Astrocyte (in vitro differentiated cells and primary cell): Measurements from ENCODE around the gene ARHGAP1. TPM values are rescaled to one million over a fixed set of nuclear protein-coding genes. Genes with fewer than 3 reads are reported as not detected.

Source experiments
- DNase-seq: peaks from one replicate; pipeline ENCODE4 v3.0.0-alpha.2; 2010; ENCODE audit warnings: low read depth
- FAIRE-seq: peaks from 2 replicates; lab custom pipeline; 2011; peaks lifted over from hg19 to GRCh38; lab: Jason Lieb, UNC
- H2AFZ ChIP-seq: 2 replicates; pipeline ENCODE4 v1.6.0; 2012; ENCODE audit warnings: low read depth, low read length, inconsistent platforms
- H3K27ac ChIP-seq: 2 replicates; pipeline ENCODE4 v1.5.1; 2011; ENCODE audit warnings: low read depth, low read length, inconsistent platforms
- H3K27me3 ChIP-seq: 2 replicates; pipeline ENCODE4 v1.6.0; 2011; ENCODE audit warnings: low read length, inconsistent platforms; ENCODE audit not compliant: insufficient read depth
- H3K36me3 ChIP-seq: 2 replicates; pipeline ENCODE4 v1.5.1; 2011; ENCODE audit warnings: low read length, inconsistent platforms; ENCODE audit not compliant: insufficient read depth
- H3K4me1 ChIP-seq: 2 replicates; pipeline ENCODE4 v1.5.1; 2011; ENCODE audit warnings: low read length, inconsistent platforms; ENCODE audit not compliant: insufficient read depth
- H3K4me2 ChIP-seq: 2 replicates; pipeline ENCODE4 v1.6.0; 2012; ENCODE audit warnings: low read length, inconsistent platforms
- H3K4me3 ChIP-seq: 2 replicates; pipeline ENCODE4 v1.5.1; 2011; ENCODE audit warnings: low read depth, mild to moderate bottlenecking, low read length, inconsistent platforms; ENCODE audit not compliant: insufficient read depth
- H3K79me2 ChIP-seq: 2 replicates; pipeline ENCODE4 v1.6.0; 2012; ENCODE audit warnings: mild to moderate bottlenecking, low read length, inconsistent platforms; ENCODE audit not compliant: insufficient read depth
- H3K9ac ChIP-seq: 2 replicates; pipeline ENCODE4 v1.6.0; 2012; ENCODE audit warnings: mild to moderate bottlenecking, low read length, inconsistent platforms
- H3K9me3 ChIP-seq: 2 replicates; pipeline ENCODE4 v1.5.1; 2012; ENCODE audit warnings: low read depth, mild to moderate bottlenecking, low read length, inconsistent platforms; ENCODE audit not compliant: insufficient read depth
- H4K20me1 ChIP-seq: 2 replicates; pipeline ENCODE4 v1.6.0; 2012; ENCODE audit warnings: low read length, inconsistent platforms; ENCODE audit not compliant: insufficient read depth
- H3K27ac Mint-ChIP-seq: one replicate; pipeline ENCODE4 v1.8.0; 2021; ENCODE audit warnings: mild to moderate bottlenecking, mixed read lengths; ENCODE audit not compliant: unreplicated experiment
- H3K27me3 Mint-ChIP-seq: one replicate; pipeline ENCODE4 v1.8.0; 2021; ENCODE audit warnings: low read depth, mixed read lengths; ENCODE audit not compliant: unreplicated experiment
- H3K36me3 Mint-ChIP-seq: one replicate; pipeline ENCODE4 v1.8.0; 2021; ENCODE audit warnings: low read depth, mixed read lengths; ENCODE audit not compliant: unreplicated experiment
- H3K4me1 Mint-ChIP-seq: one replicate; pipeline ENCODE4 v1.8.0; 2021; ENCODE audit warnings: low read depth, mixed read lengths; ENCODE audit not compliant: unreplicated experiment
- H3K4me3 Mint-ChIP-seq: one replicate; pipeline ENCODE4 v1.8.0; 2021; ENCODE audit warnings: mild to moderate bottlenecking, moderate library complexity, mixed read lengths; ENCODE audit not compliant: unreplicated experiment
- H3K9me3 Mint-ChIP-seq: one replicate; pipeline ENCODE4 v1.8.0; 2021; ENCODE audit warnings: mild to moderate bottlenecking, mixed read lengths; ENCODE audit not compliant: unreplicated experiment
- CTCF ChIP-seq: IDR thresholded peaks from 2 replicates; pipeline ENCODE4 v1.5.1; 2011; ENCODE audit warnings: low read depth, mild to moderate bottlenecking, inconsistent platforms, low read length, moderate library complexity; ENCODE audit not compliant: insufficient read depth
- EZH2 ChIP-seq: IDR thresholded peaks from 2 replicates; pipeline ENCODE4 v1.6.1; 2012; ENCODE audit warnings: mild to moderate bottlenecking, low read length, inconsistent platforms; ENCODE audit not compliant: insufficient read depth
- total RNA-seq: library from RNA; stranded (reverse); gene quantifications from 2 replicates; pipeline ENCODE4 v1.2.1, GENCODE V29; 2021

ARHGAP1 gene
- total RNA-seq, 1 donor from 2014 or later: 116 TPM

GRCh38 chr11:46640036-46640788, 60.2 kb downstream of the ARHGAP1 start:
- TF ChIP-seq CTCF (no peak), EZH2 (no peak)
- no peaks in the 10 kb centered on the region for H3K27me3 ChIP-seq
- H3K27ac Mint-ChIP-seq: no peak overlapping the region
- H3K4me3 Mint-ChIP-seq: no peak overlapping the region
- H3K4me1 ChIP-seq: no peaks in the 10 kb centered on the region
- no peaks in the 10 kb centered on the region for H3K9me3 Mint-ChIP-seq
- H3K9me3 ChIP-seq: no peaks in the 10 kb centered on the region
- no peak for DNase-seq
- H3K79me2 ChIP-seq: peaks cover 27% of the 10 kb centered on the region
- FAIRE-seq: no peak
- H3K9ac ChIP-seq: no peak overlapping the region
- no peak overlapping the region for H3K4me3 ChIP-seq
- no peak overlapping the region for H3K4me2 ChIP-seq
- H3K27ac ChIP-seq: no peak overlapping the region
- H3K4me1 Mint-ChIP-seq: peaks cover 10% of the 10 kb centered on the region
- H3K36me3 ChIP-seq: peaks cover 11% of the 10 kb centered on the region
- peaks cover 26% of the 10 kb centered on the region for H4K20me1 ChIP-seq
- no peaks in the 10 kb centered on the region for H3K27me3 Mint-ChIP-seq
- H2AFZ ChIP-seq: no peak overlapping the region
- peaks cover 17% of the 10 kb centered on the region for H3K36me3 Mint-ChIP-seq

- no peaks in the 10 kb centered on the region for H3K4me1 ChIP-seq
- no peak overlapping the region for H3K9ac ChIP-seq
- FAIRE-seq (no peak), DNase-seq (no peak)
- no peak overlapping the region for H3K4me3 ChIP-seq
- H3K36me3 Mint-ChIP-seq: peaks cover 17% of the 10 kb centered on the region
- peaks cover 26% of the 10 kb centered on the region for H4K20me1 ChIP-seq
- no peak overlapping the region for H3K4me3 Mint-ChIP-seq
- TF ChIP-seq CTCF (no peak), EZH2 (no peak)
- peaks cover 10% of the 10 kb centered on the region for H3K4me1 Mint-ChIP-seq
- H2AFZ ChIP-seq: no peak overlapping the region
- no peak overlapping the region for H3K4me2 ChIP-seq
- H3K79me2 ChIP-seq: peaks cover 27% of the 10 kb centered on the region
- no peak overlapping the region for H3K27ac Mint-ChIP-seq
- H3K27ac ChIP-seq: no peak overlapping the region
- H3K27me3 Mint-ChIP-seq: no peaks in the 10 kb centered on the region
- peaks cover 8% of the 10 kb centered on the region for H3K36me3 ChIP-seq
- no peaks in the 10 kb centered on the region for H3K9me3 ChIP-seq
- H3K27me3 ChIP-seq: no peaks in the 10 kb centered on the region
- H3K9me3 Mint-ChIP-seq: no peaks in the 10 kb centered on the region
These were observed 61.1 kb downstream of the ARHGAP1 start for GRCh38 chr11:46639197-46639839.

GRCh38 chr11:46637546-46637945, 62.9 kb downstream of the ARHGAP1 start:
- Mint-ChIP-seq H3K27me3 (no peaks in the 10 kb centered on the region), H3K27ac (no peak overlapping the region), H3K4me1 (peaks cover 7% of the 10 kb centered on the region), H3K9me3 (no peaks in the 10 kb centered on the region), H3K4me3 (no peak overlapping the region), H3K36me3 (peaks cover 5% of the 10 kb centered on the region)
- peaks cover 16% of the 10 kb centered on the region for H4K20me1 ChIP-seq
- no peak overlapping the region for H3K27ac ChIP-seq
- no peak for DNase-seq
- peaks cover 16% of the 10 kb centered on the region for H3K79me2 ChIP-seq
- no peak overlapping the region for H3K9ac ChIP-seq
- no peaks in the 10 kb centered on the region for H3K9me3 ChIP-seq
- H3K27me3 ChIP-seq: no peaks in the 10 kb centered on the region
- no peak overlapping the region for H3K4me3 ChIP-seq
- H3K4me1 ChIP-seq: no peaks in the 10 kb centered on the region
- no peak overlapping the region for H3K4me2 ChIP-seq
- TF ChIP-seq EZH2 (no peak), CTCF (no peak)
- FAIRE-seq: no peak
- H3K36me3 ChIP-seq: peaks cover 6% of the 10 kb centered on the region
- H2AFZ ChIP-seq: no peak overlapping the region
